Naive thymus-derived CD8-positive, alpha-beta T cell (primary cell): Measurements from ENCODE around the gene CYFIP1. TPM values are rescaled to one million over a fixed set of nuclear protein-coding genes. Genes with fewer than 3 reads are reported as not detected.

Experiments
- ATAC-seq, 2 donors: fragments of 150-1000 bp; cut with Tn5 transposase in 1 of 2; sonication (Bioruptor Pico), chemical (Tn5 transposase) in 1 of 2; 1 replicate in 1 of 2; 2 replicates in 1 of 2; pipeline ENCODE4 v1.10.0; 2021; ENCODE audit warnings: mild to moderate bottlenecking in 2 of 2, moderate library complexity in 2 of 2
- POLR2A ChIA-PET: fragments of 350-600 bp; sonication (Branson Sonifier 250); formaldehyde crosslinking; loops from one replicate; lab custom pipeline; 2021; ENCODE audit warnings: antibody characterized with exemption; lab: Charles Lee
- DNase-seq, 10 donors: peaks; one replicate each; pipeline versions ENCODE4 v3.0.0 to v3.0.0-alpha.2; 2020 to 2022
- H3K27ac Mint-ChIP-seq, 10 donors: one replicate each; pipeline ENCODE4 v1.8.0; 2020 to 2022; ENCODE audit warnings: mild to moderate bottlenecking in 10 of 10, mixed read lengths in 10 of 10, moderate library complexity in 4 of 10, inconsistent platforms in 1 of 10
- H3K27me3 Mint-ChIP-seq, 5 donors: one replicate each; pipeline ENCODE4 v1.8.0; 2021 to 2022; ENCODE audit warnings: mixed read lengths in 5 of 5
- H3K36me3 Mint-ChIP-seq, 3 donors: one replicate each; pipeline ENCODE4 v1.8.0; 2020 to 2022; ENCODE audit warnings: mixed read lengths in 3 of 3, mild to moderate bottlenecking in 2 of 3, inconsistent platforms in 1 of 3
- H3K4me1 Mint-ChIP-seq, 4 donors: one replicate each; pipeline ENCODE4 v1.8.0; 2021 to 2022; ENCODE audit warnings: mixed read lengths in 4 of 4
- H3K4me3 Mint-ChIP-seq, 10 donors: one replicate each; pipeline ENCODE4 v1.8.0; 2020 to 2022; ENCODE audit warnings: mild to moderate bottlenecking in 10 of 10, mixed read lengths in 10 of 10, moderate library complexity in 6 of 10, inconsistent platforms in 1 of 10
- H3K9me3 Mint-ChIP-seq, 9 donors: one replicate each; pipeline ENCODE4 v1.8.0; 2020 to 2022; ENCODE audit warnings: mixed read lengths in 9 of 9, mild to moderate bottlenecking in 3 of 9, inconsistent platforms in 1 of 9, moderate library complexity in 1 of 9
- polyA plus RNA-seq, 3 donors: library from polyadenylated mRNA; unstranded; fragments of 300-500 nt; fragmentation: Illumina TruSeq; gene quantifications; one replicate each; pipeline ENCODE4 v1.2.3, GENCODE V29; 2021
- total RNA-seq, 8 experiments: library from RNA in 2 of 8; stranded (reverse) in 2 of 8; gene quantifications; one replicate each; pipeline ENCODE4 v1.2.3 and lab custom pipeline; 2021 to 2026

CYFIP1 gene
- total and polyA plus RNA-seq, 5 experiments from 2014 or later = 0.34 to 4.1 (median 1.6) TPM

DNA sequence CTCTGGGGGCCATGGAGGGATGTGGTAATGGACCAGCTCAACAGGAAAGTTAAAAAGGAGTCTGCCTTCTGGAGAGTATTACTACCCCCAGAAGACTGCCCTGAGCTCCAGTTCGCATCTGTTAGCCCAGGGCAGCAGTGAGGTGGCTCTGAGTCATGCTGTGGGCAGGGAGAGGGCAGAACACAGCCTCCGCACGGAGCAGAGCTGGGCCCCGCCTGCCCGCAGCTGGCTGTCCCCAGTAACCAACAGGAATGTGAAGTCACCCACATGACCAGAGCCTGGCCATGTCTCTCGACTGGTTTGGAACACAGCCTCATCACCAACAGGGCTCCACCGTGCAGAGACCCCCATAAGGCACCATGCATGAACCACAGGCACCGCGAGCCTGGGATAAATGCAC, 62.1 kb downstream of the CYFIP1 start:
- ATAC-seq (no peak), DNase-seq (no peak)
- Mint-ChIP-seq H3K4me3 (no peak overlapping the region), H3K9me3 (no peaks in the 10 kb centered on the region), H3K36me3 (no peaks in the 10 kb centered on the region), H3K27me3 (no peaks in the 10 kb centered on the region), H3K4me1 (no peaks in the 10 kb centered on the region), H3K27ac (no peak overlapping the region)
- POLR2A ChIA-PET = no interaction called here

DNA sequence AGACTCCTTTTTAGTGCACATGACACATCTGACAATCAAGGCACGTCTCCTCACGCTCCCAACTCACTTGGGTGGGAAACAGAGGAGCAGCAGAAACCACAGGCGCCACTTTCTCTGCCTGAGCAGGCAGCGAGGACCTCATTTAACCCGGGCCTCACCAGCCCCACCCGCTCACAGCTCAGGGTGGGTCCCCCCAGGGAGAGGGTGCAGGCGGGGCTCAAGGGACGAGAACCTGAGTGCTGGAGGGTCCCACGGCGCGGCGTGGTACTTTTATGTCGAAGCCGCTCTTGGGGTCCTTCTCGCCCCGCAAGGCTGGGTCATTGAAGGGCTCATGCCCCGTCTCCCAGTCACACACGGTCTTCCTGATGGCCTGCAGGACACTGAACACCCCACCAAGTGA, 62.6 kb downstream of the CYFIP1 start:
- DNase-seq (no peak), ATAC-seq (no peak)
- POLR2A ChIA-PET = no interaction called here
- Mint-ChIP-seq H3K27me3 (no peaks in the 10 kb centered on the region), H3K4me1 (no peaks in the 10 kb centered on the region), H3K4me3 (no peak overlapping the region), H3K27ac (no peak overlapping the region), H3K9me3 (no peaks in the 10 kb centered on the region), H3K36me3 (no peaks in the 10 kb centered on the region)

DNA sequence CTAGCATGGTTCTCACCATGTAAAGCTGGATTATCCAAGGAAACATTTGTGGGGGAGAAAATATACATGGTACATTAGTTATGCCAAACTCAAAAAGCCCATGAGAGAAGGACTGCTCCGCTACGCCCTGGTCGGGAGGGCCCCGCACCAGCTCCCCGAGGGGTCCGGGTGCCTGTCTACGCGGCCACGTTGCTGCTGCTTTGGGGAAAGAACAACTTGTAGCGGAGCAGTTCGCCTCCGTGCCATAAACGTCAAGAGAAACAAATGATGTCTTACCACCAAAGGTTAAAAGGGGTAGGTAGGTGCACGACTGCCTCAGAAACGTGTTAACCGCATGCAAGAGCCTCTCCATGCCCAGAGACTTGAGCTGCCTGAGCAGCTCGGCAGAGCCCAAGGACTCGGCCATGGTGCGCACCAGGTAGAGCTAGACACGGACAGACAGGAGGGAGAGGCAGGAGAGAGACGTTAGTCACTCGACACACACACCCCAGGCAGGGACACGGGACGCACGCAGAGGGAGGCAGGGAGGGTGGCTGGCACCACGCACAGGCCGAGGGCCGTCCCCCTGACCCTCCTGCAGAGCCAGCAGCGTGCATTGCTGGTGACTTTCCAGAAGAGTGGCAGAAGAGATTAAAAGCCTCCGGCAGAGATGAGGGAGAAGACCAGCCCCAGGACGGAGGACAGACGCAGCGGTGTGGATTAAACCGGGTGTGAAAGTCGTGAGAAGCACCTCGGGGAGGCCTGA, 63.4 kb downstream of the CYFIP1 start:
- Mint-ChIP-seq H3K27me3 (no peaks in the 10 kb centered on the region), H3K36me3 (no peaks in the 10 kb centered on the region), H3K9me3 (no peaks in the 10 kb centered on the region), H3K27ac (no peak overlapping the region), H3K4me3 (no peak overlapping the region), H3K4me1 (no peaks in the 10 kb centered on the region)
- DNase-seq = no peak
- POLR2A ChIA-PET = no interaction called here
- no peak for ATAC-seq

DNA sequence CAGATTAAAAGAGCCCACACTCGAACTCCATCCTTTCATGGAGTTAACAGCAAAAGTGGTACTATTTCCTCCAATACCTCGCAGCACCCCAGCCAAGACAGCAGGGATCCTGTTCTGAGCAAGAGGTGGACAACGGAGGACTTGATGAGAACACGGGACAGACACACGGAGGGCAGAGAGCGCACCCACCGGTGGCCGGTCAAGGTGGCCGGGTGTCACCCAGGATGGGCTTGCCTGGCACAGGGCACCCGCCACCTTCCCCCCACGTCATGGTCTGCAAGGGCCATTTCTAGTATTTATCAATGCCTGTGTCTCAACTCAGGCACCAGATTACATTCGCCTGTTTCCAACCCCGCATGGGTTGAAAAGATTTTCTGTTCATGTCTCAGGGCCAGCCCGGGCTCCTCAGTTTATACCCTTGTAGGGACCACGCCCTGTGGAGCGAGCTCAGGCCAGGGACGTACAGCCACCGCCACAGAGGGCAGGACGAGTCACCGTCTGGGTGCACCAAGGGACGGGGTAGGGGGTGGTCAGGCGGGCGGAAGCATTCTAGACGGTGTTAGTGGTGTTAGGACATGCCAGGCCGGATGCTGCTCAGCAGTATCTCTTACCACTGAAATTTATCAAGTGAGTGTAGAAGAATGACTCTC, 64.2 kb downstream of the CYFIP1 start:
- POLR2A ChIA-PET = no interaction called here
- H3K4me3 Mint-ChIP-seq = no peak overlapping the region
- H3K27me3 Mint-ChIP-seq = no peaks in the 10 kb centered on the region
- H3K4me1 Mint-ChIP-seq = no peaks in the 10 kb centered on the region
- DNase-seq (no peak), ATAC-seq (no peak)
- H3K36me3 Mint-ChIP-seq = no peaks in the 10 kb centered on the region
- no peaks in the 10 kb centered on the region for H3K9me3 Mint-ChIP-seq
- no peak overlapping the region for H3K27ac Mint-ChIP-seq

DNA sequence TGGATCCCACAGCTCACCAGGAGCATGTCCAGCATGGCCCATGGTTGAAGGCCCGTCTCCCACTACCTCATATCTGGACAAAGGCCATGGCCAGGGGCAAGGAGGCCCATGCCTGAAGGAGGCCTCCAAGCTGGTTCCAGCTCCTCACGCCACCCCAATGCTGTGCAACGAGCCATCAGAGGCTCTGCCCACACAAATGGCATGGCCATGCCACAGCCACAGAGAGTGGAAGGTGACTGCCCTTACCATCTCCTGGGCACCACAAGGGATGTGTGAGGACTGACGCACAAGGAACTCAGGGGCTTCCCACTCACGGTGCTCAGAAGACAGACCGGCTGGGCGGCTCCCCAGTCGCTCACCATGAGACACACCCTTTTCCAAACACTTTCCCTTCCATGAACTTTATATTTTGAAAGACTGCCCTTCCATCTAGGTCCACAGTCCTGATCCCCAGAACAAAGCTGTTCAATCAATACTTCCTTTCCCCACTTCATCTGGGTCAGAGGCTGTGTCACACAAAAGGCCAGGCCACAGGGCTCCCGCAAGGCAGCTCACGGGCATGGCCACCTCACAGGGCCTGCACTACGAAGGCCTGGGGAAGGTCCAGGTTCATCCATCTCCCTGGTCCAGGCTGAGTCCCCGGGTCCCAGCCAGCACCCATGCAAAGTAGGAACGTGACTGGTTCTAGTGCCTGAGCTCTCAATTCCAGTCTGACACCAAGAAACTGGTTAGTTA, 66.4 kb downstream of the CYFIP1 start:
- H3K36me3 Mint-ChIP-seq = peaks cover 0 to 1% (median 0%) of the 10 kb centered on the region in 3 donors
- no peak for ATAC-seq
- H3K4me1 Mint-ChIP-seq = no peaks in the 10 kb centered on the region
- H3K27ac Mint-ChIP-seq = no peak overlapping the region
- DNase-seq = no peak
- no peaks in the 10 kb centered on the region for H3K27me3 Mint-ChIP-seq
- POLR2A ChIA-PET = no interaction called here
- H3K9me3 Mint-ChIP-seq = no peaks in the 10 kb centered on the region
- no peak overlapping the region for H3K4me3 Mint-ChIP-seq

DNA sequence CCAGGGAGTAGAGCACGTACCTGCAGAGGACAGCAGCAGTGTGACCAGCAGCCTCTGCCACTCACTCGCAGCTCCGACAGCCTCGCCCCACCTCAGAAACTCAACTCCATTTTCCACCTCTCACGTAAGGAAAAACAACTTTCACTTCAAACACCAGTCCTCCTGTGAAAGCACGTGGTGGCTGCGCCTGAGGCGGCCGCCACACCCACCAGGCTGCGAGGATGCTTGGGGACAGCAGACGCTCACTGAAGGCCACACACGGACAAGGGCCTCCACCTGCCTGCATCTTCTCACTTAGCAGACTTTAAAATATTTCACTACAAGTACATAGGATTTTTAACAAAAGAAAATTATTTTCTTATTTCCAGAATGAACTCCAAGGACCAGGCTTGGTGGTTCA, 67.9 kb downstream of the CYFIP1 start:
- H3K4me3 Mint-ChIP-seq = no peak overlapping the region
- ATAC-seq (no peak), DNase-seq (no peak)
- peaks cover 0 to 3% (median 0%) of the 10 kb centered on the region in 3 donors for H3K36me3 Mint-ChIP-seq
- POLR2A ChIA-PET = no interaction called here
- H3K27me3 Mint-ChIP-seq = no peaks in the 10 kb centered on the region
- peak overlapping the region in 1 of 10 donors; percentile 3 for H3K27ac Mint-ChIP-seq
- no peaks in the 10 kb centered on the region for H3K9me3 Mint-ChIP-seq
- no peaks in the 10 kb centered on the region for H3K4me1 Mint-ChIP-seq

DNA sequence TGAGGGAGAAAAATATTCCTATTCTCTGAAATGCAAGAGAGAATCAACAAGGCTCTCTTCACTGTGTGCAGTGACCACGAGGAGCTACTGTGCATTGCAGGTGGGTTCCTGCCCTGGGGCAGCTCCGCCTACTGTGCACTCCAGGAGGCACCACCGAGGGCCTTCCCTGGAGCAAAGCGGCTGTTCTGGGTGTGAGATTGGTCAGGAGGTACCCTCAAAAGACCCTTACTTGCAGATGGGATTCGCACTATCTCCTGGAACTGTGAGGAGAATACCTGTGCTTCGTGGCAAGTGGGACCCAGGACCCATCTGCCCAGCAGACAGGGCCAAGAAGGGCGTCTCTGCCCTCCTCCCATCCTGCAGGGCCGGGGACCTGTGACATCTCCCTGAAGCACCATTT, 68.9 kb downstream of the CYFIP1 start:
- DNase-seq (no peak), ATAC-seq (no peak)
- Mint-ChIP-seq H3K27ac (no peak overlapping the region), H3K27me3 (no peaks in the 10 kb centered on the region), H3K4me1 (no peaks in the 10 kb centered on the region), H3K4me3 (no peak overlapping the region), H3K36me3 (peaks cover 0 to 3% (median 0%) of the 10 kb centered on the region in 3 donors), H3K9me3 (no peaks in the 10 kb centered on the region)
- POLR2A ChIA-PET = no interaction called here

DNA sequence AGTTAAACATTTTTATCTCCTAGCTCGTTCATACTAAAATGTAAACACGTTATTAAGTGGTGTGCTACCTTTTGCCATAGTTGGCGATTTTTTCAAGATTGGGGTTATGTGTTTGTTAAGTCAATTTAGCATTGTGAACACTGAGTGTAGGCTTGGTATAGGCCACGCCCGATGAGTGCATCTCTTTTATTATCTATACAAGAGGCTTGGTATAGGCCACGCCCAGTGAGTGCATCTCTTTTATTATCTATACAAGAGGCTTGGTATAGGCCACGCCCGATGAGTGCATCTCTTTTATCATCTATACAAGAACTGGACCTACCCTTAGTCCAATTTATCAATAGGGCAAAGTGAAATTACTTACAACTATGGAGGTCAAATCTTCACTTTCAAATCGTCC, 71.3 kb downstream of the CYFIP1 start:
- H3K4me1 Mint-ChIP-seq = no peaks in the 10 kb centered on the region
- H3K27ac Mint-ChIP-seq = no peak overlapping the region
- ATAC-seq (no peak), DNase-seq (no peak)
- no peaks in the 10 kb centered on the region for H3K27me3 Mint-ChIP-seq
- no peak overlapping the region for H3K4me3 Mint-ChIP-seq
- no peaks in the 10 kb centered on the region for H3K9me3 Mint-ChIP-seq
- POLR2A ChIA-PET = no interaction called here
- H3K36me3 Mint-ChIP-seq = peaks cover 0 to 3% (median 0%) of the 10 kb centered on the region in 3 donors

DNA sequence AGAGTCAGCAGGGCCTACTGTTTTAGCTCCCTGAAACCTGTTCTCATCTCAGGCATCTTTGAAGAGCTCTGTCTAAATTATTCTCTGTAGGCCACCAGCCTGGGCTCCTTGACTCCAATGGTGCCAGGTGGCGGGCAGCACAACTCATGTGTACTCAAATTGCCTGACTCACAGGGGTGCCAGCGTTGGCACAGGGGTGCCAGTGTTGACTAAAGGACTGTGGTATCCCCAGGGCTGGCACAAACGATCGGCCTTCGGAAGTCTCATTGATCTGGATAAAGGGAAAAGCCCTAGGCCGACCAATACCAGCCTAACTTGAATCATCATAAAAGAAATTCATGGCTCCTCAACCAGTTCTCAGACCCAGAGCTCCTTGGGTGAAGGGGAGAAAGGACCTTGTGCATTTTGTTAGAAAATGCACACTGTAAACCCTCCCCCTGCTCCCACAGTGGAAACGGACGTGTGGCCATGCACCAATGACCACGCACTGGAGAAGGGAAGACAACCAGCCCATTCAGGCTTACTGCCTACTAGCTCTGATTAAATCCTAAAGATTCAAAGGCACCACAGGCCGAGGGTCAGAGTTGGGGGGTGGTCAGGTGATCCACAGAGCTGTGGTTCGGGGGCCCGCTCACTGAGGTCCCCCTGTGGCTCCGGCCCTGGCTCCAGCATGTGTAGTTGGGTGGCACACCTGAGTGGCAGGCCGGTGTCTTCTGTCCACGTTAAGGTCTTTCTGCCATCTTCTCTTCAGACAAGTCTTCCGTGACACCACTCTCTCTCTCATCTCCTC, 72.8 kb downstream of the CYFIP1 start:
- Mint-ChIP-seq H3K9me3 (no peaks in the 10 kb centered on the region), H3K36me3 (peaks cover 0 to 3% (median 0%) of the 10 kb centered on the region in 3 donors), H3K27ac (no peak overlapping the region), H3K27me3 (no peaks in the 10 kb centered on the region), H3K4me3 (no peak overlapping the region), H3K4me1 (no peaks in the 10 kb centered on the region)
- POLR2A ChIA-PET = no interaction called here
- DNase-seq = no peak
- no peak for ATAC-seq

DNA sequence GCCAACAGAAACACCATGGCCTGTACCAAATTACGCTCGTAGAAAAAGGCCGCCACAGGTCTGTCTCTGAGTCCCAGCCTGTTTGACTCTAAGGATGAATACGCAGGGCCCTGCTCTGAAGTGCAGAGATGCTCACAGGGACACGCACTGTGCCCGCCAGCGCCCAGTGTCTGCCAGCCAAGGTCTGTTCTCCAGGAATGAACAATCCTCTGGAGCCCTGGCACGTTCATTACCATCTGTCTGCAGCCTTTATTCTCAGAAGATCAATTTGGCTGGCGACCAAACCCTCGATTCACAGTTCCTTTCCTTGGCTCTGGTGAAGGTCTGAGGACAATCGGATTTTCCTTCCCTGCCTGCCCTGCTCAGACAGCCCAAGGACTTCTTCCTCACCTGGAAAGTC, 75.4 kb downstream of the CYFIP1 start:
- Mint-ChIP-seq H3K36me3 (peaks cover 0 to 3% (median 0%) of the 10 kb centered on the region in 3 donors), H3K9me3 (no peaks in the 10 kb centered on the region), H3K27ac (no peak overlapping the region), H3K27me3 (no peaks in the 10 kb centered on the region), H3K4me1 (no peaks in the 10 kb centered on the region), H3K4me3 (no peak overlapping the region)
- DNase-seq (no peak), ATAC-seq (no peak)
- POLR2A ChIA-PET = no interaction called here

DNA sequence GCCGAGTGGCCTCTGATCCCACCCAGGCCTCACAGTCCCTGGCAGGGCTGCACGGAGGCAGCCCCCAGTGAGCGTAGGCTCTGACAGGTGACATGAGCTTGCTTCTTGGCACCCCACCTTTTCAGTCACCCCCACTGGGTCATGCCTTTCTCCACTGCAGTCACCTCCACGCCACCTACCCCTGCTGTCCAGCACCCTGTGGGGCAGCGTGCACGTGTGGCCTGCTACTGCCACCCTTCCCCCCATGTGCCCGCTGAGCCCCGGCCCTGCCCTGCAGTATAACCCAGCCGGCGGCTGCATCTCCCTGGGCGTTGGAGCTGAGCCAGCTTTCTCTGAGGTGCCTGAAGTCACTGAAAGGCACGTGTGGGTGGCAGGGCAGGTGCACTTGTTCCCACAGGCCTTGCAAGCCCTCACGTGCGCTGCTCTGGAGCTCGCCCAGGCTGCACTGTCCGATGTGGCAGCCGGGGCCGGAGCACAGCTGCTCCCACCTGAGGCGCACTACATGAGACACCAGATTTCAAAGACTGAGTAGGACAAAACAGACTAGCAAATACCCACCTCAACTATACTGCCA, 76.1 kb downstream of the CYFIP1 start:
- peaks cover 0 to 3% (median 0%) of the 10 kb centered on the region in 3 donors for H3K36me3 Mint-ChIP-seq
- no peak for ATAC-seq
- no peak overlapping the region for H3K27ac Mint-ChIP-seq
- DNase-seq = no peak
- no peak overlapping the region for H3K4me3 Mint-ChIP-seq
- no peaks in the 10 kb centered on the region for H3K4me1 Mint-ChIP-seq
- H3K9me3 Mint-ChIP-seq = no peaks in the 10 kb centered on the region
- POLR2A ChIA-PET = no interaction called here
- no peaks in the 10 kb centered on the region for H3K27me3 Mint-ChIP-seq

DNA sequence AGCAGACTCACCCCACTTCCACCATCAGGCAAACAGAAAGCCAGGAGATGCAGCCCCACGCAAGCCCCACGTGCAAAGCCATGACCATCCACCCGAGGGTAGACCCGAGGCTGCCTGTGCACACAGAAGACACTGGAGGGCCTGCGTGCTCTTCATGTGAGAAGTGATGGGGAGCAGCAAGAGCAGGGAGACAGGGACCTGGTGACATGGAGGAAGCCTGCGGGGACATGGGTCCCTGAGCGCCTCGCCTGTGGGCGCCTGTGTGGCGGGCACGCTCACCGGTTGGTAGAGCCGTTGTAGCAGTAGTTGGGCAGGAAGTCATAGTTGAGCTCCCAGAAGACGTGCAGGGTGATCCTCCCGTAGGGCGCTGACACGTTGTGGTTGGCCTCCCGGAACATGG, 76.7 kb downstream of the CYFIP1 start:
- H3K4me1 Mint-ChIP-seq = no peaks in the 10 kb centered on the region
- H3K27ac Mint-ChIP-seq = no peak overlapping the region
- H3K36me3 Mint-ChIP-seq = no peaks in the 10 kb centered on the region
- DNase-seq = no peak
- H3K9me3 Mint-ChIP-seq = no peaks in the 10 kb centered on the region
- ATAC-seq = no peak
- H3K27me3 Mint-ChIP-seq = no peaks in the 10 kb centered on the region
- POLR2A ChIA-PET = no interaction called here
- H3K4me3 Mint-ChIP-seq = no peak overlapping the region
